Endometrium (tissue), 2 donors: ENCODE measurements around the gene SLC6A7.

Experiments
- FAIRE-seq: peaks from 2 replicates; lab custom pipeline; 2012; peaks lifted over from hg19 to GRCh38; lab: Jason Lieb, UNC
- donor health status: control.
- donor health status: control.

SLC6A7 gene

DNA sequence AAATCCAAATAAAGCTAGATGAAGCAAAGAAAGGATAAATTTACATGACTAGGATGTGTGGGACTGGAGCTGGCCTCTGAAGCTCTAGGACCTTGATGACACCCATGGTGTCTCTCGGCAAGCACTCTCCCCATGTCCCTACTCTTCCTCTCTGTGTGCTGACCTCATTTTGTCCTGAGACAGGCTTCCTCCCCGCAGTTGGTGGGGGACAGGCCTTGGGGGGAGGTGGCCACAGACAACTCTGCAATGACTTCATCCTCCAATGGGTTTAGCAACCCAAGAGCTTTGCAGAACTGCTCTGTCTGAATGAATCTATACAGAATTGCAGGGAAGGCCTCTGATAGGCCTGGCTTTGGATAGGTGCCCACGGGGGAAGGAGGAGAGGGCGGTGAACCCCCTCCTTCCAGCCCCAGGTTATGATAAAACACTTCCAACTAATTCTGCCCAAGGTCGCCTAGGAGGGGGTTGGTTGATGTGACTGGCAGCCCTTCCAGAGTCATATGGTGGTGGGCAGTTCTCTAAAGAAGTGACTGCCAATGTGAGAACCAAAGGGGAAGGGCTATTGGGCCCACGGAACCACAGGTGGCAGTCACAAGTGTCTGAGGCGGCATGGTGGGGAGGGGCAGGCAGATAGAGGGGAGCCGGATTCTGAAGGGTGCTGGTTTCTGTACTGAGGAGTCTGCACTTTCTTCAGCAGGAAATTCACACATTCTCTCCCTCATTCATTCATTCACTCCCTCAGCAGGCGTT, 6.0 kb downstream of the SLC6A7 start:
- no peak for FAIRE-seq

DNA sequence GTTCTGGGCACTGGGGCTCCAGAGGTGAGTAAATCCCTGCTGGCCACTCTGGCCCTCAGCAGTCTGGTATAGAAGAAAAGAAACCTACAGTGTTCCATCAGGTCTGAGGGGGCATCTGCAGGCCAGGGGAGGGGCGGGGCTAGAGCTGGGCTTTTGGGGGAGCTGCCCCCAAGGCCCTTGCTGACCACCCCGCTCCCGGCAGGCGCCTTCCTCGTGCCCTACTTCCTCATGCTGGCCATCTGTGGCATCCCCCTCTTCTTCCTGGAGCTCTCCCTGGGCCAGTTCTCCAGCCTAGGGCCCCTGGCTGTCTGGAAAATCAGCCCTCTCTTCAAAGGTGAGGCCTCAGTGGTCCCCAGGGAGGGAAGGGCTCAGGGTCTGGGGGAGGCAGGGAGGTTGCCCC, 6.7 kb downstream of the SLC6A7 start:
- FAIRE-seq: no peak

DNA sequence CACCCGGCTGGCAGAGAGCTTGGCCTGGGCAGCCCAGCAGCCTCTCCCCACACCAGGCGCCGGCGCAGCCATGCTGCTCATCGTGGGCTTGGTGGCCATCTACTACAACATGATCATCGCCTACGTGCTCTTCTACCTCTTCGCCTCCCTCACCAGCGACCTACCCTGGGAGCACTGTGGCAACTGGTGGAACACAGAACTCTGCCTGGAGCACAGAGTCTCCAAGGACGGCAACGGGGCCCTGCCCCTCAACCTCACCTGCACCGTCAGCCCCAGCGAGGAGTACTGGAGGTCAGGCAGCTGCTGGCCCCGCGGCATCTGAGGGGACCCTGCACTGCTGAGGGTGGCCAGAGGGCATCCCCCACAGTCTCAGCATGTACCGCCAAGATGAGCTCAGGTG, 7.1 kb downstream of the SLC6A7 start:
- FAIRE-seq: no peak

DNA sequence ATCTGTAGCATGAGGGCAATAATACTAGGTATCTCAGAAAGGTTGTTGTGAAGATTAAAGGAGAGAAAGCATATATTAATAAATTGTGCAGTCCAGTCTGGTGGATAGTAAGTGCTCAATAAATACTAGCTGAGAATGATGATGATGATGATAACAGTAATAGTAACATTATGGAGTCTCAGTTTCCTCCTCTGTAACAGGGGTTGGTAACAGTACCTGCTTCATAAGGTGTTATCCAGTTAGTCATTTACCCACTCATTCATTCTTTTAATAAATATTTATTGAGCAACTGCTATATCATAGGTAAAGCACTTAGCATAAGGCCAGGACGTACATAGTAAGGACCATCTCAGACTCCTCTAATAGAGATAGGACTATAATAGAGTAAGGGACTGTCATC, 7.6 kb downstream of the SLC6A7 start:
- FAIRE-seq: no peak

DNA sequence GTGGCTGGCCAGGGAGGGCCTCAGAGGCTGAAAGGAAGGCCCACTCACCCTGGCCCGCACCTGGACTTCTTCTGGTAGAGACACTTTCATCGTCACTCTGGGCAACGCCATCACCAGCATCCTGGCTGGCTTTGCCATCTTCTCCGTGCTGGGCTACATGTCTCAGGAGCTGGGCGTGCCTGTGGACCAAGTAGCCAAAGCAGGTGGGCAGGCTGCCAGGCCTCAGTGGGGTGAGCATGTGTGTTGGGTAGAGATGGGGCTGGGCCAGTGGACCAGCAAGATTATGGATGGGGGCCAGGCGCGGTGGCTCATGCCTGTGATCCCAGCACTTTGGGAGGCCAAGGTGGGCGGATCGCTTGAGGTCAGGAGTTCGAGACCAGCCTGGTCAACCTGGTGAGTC, 12.6 kb downstream of the SLC6A7 start:
- no peak for FAIRE-seq

DNA sequence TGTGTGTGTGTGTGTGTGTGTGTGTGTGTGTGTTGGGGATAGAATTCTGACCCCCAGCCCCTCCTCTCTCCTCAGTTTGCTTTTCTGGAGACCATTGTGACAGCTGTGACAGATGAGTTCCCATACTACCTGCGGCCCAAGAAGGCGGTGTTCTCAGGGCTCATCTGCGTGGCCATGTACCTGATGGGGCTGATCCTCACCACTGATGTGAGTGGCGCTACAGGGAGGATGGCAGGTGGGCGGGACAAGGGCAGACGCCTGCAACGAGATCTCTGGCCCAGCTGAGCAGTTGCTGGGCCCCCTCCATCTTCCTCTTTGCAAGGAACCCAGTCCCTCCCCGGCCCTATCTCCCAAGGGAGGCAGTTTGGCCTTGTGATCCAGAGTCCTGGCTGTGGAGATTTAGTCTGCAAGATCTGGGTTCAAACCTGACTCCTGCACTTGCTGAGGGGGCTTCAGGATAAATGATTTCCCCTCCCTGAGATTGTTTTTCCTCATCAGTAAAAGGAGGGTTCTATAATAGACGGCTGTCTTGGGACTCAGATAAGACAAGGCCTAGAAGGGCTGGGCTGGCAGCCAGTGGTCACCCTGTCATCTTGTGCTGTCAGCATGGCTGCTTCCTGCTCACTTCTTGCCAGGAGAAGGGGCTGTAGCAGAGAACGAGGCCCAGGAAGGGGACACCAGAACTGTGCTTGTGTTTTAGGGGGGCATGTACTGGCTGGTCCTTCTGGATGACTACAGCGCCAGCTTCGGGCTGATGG, 14.1 kb downstream of the SLC6A7 start:
- FAIRE-seq: no peak

DNA sequence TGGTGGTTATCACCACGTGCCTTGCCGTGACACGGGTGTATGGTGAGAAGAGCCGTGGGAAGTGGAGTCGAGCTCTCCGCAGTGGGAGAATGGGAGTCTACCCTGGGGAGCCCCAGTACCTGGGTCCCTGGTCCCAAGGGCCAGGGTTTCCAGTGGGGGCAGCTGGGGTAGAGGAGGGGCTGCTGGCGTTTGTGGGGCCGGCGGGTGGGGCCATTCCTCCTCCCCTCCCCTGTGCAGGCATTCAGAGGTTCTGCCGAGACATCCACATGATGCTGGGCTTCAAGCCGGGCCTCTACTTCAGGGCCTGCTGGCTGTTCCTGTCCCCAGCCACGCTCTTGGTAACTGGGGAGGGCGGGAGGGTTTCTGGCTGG, 14.7 kb downstream of the SLC6A7 start:
- FAIRE-seq: no peak

DNA sequence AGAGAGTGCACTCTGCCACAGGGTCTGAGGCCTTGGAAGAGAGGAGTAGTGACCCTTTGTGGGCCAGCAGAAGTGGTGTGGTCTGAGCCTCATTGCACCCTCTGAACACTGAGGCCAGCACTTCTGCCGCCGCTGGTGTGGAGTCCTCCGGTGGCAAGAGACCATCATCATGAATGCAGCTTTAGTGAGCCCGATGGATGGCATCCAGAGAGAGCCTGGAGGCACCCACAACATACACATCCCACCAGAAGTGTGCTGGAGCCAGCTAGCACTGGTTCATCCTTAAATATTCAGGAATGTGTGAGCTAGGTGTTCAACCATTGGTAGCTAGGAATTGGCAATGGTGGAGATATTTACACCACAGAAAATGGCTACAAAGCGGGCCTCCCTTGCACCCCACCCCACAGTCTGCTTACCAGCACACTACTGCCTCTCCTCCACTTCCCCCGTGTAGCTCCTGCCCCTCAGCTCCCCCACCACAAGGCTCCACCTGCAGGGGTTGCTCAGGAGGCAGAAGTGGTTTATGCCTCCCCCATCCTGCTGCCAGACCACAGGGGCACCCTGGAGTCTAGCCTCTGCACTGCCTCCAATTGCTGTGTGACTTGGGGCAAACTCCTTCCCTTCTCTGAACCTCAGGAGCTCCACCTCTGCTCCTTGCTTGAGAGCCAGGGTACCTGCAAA, 16.4 kb downstream of the SLC6A7 start:
- FAIRE-seq: no peak

DNA sequence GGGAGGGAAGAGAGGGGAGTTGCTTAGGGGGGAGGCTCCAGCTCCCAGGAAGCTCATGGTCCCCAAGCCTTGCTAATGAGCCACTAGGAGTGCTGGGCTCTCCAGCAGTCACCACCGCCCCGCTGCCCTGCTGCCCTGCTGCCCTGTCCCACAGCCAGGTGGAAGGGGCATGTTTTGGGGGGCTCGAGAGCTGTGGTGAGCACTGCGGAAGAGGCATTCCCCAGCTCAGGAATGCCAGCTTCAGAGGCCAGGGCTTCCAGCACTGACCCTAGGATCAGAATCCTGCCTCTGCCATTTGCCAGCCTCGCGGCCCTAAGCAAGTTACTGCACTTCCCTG, 16.9 kb downstream of the SLC6A7 start:
- FAIRE-seq: no peak

DNA sequence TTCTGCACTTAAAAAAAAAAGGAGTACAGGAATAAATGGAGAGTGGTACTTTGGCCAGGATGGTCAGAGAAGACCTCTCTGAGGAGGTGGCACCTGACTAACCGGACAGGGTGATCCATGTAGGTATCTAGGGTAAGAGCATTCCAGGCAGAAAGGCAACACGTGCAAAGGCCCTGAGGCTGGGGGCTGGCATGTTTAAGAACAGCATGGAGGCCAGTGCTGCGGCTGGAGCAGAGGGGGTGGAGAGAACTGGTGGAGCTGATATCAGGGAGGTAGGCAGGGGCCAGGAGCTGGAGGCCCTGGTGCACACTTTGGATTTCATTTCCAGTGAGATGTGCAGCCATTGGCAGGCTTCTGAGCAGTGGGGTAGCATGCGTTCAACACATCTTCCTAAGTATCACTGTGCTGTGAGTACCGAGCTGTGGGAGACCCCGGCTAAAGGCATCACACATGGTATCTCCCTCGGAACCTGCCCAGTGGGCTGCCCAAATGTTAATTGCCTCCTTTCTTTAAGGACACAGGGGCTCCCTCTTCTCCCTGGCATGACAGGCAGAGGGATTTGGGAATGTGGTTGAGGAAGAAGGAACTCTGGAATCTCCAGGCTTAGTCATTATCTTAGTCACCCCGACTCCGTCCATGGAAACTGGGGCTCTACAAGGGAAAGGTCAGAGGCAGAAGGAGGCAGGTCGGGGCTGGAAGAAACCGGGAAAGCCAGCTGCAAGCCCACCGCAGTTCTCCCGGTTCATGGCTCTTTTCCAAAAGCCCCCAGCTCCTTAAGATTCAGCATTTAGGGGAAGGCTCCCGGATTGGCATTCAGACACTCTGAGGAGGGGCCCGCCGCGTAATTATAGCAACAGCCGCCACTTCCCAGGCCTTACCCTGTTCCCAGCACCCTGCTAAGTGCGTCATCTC, 18.6 kb downstream of the SLC6A7 start:
- no peak for FAIRE-seq

DNA sequence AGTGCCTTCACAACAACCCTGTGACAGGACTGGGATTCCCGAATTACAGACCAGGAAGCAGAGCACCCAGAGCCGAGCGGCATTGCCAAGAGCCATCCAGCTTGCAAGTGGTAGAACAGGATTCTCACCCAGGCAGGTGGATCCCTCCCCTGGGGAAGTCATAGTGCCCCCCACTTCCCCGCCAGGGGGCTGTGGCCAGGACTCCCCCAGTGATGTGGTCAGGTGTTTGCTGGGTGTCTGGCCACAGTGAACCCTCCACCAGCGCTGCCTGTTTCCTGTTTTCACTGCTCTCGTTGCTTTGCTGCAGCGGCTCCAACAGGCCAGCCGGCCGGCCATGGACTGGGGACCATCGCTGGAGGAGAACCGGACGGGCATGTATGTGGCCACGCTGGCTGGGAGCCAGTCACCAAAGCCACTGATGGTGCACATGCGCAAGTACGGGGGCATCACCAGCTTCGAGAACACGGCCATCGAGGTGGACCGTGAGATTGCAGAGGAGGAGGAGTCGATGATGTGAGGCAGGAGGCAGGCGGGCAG, 19.3 kb downstream of the SLC6A7 start:
- FAIRE-seq: no peak

DNA sequence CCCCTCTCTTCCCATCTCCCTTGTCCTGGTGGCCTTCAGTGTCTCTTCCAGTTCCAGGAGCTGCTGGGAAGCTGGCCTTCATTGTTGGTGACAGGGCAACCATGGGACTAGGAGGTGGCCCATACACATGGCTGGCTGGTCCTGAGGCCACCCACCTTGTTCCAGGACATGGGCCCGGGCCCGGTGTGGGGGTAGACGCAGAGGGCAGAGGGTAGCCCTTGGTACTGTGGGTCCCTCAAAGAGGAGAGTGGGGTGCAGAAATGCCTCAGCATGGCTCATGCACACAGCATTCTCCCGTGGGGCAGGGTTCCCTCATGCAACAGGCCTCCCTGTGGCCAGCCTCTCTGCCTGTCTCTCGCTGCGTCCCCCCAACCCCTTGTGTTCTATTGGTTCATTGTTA, 20.8 kb downstream of the SLC6A7 start:
- no peak for FAIRE-seq

DNA sequence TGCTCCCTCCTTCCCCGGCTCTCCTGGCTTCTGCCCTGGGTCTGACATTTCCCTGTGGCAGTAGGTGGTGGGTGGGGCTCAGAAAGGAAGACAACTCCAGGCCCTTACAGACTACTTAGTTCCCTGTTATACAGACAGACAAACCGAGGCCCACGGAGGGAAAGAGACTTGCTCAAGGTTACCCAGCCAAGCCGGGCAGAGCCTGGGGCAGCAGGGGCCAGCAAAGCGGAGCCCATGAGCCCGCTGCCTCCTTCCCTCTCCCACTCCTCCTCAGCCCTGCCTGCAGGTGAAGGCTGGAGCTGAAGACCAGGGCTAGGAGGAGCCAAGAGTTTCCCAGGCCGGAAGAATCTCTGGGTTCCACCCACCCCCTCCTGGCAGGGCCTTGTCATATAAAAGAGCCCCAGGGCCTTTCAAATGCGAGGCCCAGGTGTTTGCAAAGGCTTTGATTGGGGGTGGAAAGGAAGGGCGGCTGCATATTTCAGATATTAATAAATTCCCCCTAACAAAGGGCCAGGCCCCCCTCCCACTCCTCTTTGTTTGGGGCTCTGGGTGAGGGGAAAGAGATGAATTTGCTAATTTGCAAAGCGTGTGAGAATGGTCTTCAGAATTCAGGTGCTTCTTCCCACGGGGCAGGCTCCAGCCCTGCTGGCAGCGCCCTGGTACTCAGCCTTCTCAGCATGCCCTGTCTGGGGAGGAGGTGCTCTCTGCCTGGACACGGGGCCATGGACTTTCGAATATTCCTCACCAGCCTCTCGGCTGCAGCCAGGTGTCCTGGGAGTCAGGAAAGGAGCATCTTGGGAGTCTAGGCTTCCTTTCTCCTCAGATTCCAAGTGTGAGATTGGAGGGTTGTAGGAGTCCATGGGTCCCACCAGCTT, 21.5 kb downstream of the SLC6A7 start:
- FAIRE-seq: no peak

DNA sequence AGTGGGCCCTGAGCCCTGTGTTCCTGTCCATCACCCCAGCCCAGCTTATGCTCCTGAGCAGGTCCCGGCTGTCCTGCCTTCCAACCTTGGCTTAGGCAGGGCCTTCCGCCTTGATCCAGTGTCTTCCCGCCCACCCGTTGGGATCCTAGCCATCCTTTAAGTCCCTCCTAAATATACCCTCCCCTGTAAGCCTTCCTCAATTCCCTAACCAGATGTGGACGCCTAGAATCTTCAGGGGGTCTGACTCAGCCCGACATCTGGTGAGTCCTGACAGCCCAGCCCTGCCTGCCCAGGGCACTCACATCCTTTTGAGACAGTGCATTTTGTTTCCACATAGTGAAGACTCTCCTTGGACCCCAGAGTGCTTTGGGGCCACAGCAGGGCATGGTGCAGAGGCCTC, 23.7 kb downstream of the SLC6A7 start:
- no peak for FAIRE-seq

DNA sequence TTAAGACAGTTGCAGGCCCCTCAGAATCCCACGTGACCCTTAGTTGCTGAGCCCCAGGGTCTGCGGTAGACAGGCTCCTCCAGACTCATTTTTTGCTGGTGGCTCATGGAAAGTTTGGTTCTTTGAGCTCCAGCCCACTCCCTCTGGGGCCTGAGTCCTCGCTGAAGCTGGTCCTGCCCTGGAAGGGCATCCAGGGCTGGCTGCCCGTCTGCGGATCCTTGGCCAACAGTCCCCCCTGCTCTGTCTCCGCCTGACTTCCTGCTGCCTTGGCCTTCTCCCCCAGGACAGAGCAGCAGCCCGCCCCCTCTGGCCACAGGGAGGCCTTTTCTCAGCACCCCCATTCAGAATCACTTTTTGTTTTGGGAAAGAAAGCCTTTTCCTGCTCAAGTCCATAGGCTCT, 24.4 kb downstream of the SLC6A7 start:
- no peak for FAIRE-seq

DNA sequence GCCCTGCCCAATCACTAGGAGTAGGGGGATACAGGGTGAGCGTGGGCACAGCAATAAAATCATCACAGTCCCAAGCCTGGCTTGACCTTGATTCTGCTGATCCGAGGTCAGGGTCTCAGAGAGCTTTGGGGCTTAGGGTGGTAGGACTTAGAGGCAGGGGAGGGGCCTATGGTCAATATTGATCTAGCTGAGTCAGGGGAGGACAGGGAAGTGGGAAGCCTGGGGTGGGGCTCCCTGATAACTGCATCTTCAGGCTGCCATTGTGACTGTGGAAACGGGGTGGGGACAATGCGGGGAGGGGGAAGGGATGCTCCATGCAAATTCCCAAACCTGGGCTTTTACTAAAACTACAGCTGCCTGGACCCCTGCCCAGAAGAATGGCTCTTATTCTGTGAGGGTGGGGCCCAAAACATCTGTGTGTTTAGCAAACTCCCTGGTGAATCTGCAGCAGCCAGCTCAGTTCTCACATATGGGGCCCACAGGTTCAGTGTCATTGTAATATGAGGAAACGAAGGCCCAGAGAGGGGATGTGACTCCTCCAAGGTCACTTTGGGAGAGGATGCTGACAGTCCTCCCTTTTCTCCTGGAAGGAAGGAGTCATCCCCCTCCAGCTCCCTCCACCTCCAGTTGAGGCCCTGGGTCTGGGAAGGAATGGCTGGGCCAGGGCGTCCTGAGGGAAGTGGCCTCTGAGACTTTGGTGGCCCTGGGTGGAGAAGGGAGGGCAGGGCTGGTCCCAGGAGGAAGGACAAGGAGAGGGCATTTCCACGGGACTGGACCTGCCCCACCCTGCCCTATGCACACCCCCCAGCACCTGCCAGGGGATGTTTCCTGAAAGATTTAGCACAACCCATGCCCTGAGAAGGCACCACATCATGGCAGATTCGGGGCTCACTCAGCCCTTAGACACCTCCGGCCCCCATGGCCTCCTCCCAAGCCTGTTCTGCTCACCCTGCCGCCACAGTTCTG, 26.4 kb downstream of the SLC6A7 start:
- no peak for FAIRE-seq

DNA sequence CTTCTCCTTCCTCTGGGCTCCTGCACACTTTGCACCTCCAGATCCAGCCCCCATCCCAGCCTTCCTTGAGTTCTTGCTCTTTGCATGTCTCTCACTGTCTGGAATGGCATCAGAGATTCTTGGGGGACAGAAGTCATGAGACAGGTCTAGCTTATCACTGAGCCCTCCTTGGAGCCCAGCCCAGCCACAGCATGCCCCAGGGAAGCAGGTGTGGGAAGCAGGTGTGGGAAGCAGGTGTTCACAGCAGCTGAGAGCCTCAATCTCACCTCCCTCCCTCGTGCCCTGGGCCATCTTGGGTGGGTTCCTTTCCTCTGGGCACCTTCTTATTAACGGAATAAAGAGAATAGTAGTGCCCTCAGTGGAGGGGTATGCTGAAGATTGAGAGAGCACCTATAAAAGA, 27.2 kb downstream of the SLC6A7 start:
- FAIRE-seq: no peak

DNA sequence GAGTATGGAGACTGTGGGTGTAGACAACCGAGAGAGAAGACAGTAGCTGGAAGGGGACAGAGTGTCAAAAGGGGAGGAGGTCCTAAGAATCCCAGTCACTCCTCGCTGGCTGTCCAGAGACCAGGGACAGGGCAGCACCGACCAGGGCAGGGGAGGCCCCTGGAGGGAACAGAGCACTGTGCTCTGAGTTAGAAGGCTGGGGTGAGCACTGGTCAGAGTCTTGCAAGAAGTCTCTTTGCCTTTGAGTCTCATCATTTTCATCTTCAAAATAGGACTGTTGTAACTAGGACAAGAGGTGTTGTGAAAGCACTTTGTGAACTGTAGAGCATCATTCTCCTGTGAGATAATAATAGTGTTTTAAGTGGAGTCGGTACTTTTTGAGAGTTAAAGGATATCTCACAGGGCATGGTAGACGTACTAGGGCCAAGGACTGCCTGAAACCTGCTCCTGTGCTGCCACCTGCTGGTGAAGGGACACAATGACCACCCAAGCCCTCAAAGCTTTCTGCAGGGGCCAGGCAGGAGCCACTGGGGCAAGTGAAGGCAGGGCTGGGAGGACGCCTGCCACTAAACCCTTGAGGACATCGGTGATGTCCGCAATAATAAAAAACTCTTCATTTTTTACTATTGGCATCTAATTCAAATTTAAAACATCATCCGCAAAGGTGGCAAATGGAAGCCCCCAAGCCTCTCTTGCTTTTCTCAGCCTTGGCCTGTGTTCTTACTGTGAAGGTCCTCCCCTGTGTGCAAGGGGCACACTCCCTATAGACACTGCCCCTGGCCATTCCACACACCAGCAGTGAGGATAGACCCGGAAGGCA, 28.2 kb downstream of the SLC6A7 start:
- FAIRE-seq: peak; percentile 59

DNA sequence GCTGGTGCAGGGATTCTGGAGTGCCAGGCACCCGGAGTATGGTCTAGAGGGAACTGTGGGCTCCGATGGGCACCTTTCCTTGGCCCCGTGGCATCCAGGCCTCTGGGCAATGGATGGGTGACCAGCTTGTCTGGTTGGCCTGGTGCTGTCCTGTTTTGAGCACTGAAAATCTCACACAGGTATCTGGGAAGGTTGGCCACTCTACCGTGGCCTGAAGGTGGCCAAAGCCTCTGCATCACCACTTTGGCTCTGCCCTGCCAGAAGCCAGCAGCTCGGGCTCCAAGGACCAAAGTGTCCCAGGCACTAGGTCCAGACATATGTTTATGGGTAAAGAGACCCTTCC, 28.8 kb downstream of the SLC6A7 start:
- FAIRE-seq: no peak
